Tibial artery (tissue), 4 donors: ENCODE data around the gene TBL1X.

Source experiments
- DNase-seq, 2 donors: peaks; one replicate each; pipeline ENCODE4 v3.0.0-alpha.2; 2019
- H3K27ac ChIP-seq, 2 donors: fragments of 200-600 bp; sonication (generic) in 1 of 2; 1 replicate in 1 of 2; 2 replicates in 1 of 2; pipeline ENCODE4 v1.5.1; 2018 to 2019; ENCODE audit warnings: mild to moderate bottlenecking in 1 of 2
- H3K27me3 ChIP-seq, 2 donors: fragments of 200-600 bp; sonication (generic) in 1 of 2; one replicate each; pipeline versions ENCODE4 v1.5.1 to v1.6.0; 2016 to 2019
- H3K36me3 ChIP-seq, 3 donors: fragments of 200-600 bp; sonication (generic) in 2 of 3; one replicate each; pipeline ENCODE4 v1.5.1; 2016 to 2019; ENCODE audit warnings: mild to moderate bottlenecking in 2 of 3
- H3K4me1 ChIP-seq, 4 donors: fragments of 200-600 bp; sonication (generic) in 2 of 4; 1 replicate in 3 of 4; 2 replicates in 1 of 4; pipeline ENCODE4 v1.5.1; 2016 to 2019
- H3K4me3 ChIP-seq, 2 donors: fragments of 200-600 bp; sonication (generic) in 1 of 2; 1 replicate in 1 of 2; 2 replicates in 1 of 2; pipeline ENCODE4 v1.5.1; 2018 to 2019; ENCODE audit warnings: mild to moderate bottlenecking in 2 of 2
- H3K9me3 ChIP-seq, 3 donors: fragments of 200-600 bp; sonication (generic) in 1 of 3; one replicate each; pipeline ENCODE4 v1.5.1; 2016 to 2019
- intact Hi-C: fragments of 100-400 bp; cut with DNase I; formaldehyde crosslinking; loops from one replicate; pipeline ENCODE4 v1.15.0; 2023; ENCODE audit warnings: low total_unique reads
- TF ChIP-seq, protein P1 (sequence below), 2 experiments: fragments of 200-600 bp in 1 of 2; fragments of 450-650 bp in 1 of 2; IDR thresholded peaks; one replicate each; pipeline ENCODE4 v1.5.1; 2017 to 2019; ENCODE audit warnings: antibody characterized with exemption in 2 of 2, mild to moderate bottlenecking in 1 of 2, moderate library complexity in 1 of 2

Gene TBL1X

GRCh38 chrX:9438933-9439494, 25.8 kb upstream of the TBL1X start:
- Histone ChIP-seq H3K36me3 (no peaks in the 10 kb centered on the region), H3K4me3 (no peak overlapping the region), H3K9me3 (no peaks in the 10 kb centered on the region), H3K27ac (peak overlapping the region; percentile 67 to 70), H3K4me1 (peaks cover 0 to 38% (median 2%) of the 10 kb centered on the region in 4 donors), H3K27me3 (no peaks in the 10 kb centered on the region)
- intact Hi-C loops: no loop called here
- TF ChIP-seq, protein P1, sequence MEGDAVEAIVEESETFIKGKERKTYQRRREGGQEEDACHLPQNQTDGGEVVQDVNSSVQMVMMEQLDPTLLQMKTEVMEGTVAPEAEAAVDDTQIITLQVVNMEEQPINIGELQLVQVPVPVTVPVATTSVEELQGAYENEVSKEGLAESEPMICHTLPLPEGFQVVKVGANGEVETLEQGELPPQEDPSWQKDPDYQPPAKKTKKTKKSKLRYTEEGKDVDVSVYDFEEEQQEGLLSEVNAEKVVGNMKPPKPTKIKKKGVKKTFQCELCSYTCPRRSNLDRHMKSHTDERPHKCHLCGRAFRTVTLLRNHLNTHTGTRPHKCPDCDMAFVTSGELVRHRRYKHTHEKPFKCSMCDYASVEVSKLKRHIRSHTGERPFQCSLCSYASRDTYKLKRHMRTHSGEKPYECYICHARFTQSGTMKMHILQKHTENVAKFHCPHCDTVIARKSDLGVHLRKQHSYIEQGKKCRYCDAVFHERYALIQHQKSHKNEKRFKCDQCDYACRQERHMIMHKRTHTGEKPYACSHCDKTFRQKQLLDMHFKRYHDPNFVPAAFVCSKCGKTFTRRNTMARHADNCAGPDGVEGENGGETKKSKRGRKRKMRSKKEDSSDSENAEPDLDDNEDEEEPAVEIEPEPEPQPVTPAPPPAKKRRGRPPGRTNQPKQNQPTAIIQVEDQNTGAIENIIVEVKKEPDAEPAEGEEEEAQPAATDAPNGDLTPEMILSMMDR (IDR thresholded peaks at IDR 0.05): no peak
- no peak for DNase-seq

GRCh38 chrX:9440116-9440844, 24.6 kb upstream of the TBL1X start:
- intact Hi-C loops: no loop called here
- peak overlapping the region; percentile 67 to 70 for H3K27ac ChIP-seq
- H3K4me3 ChIP-seq: no peak overlapping the region
- no peaks in the 10 kb centered on the region for H3K9me3 ChIP-seq
- TF ChIP-seq, protein P1 (IDR thresholded peaks at IDR 0.05): no peak
- DNase-seq: no peak
- H3K36me3 ChIP-seq: no peaks in the 10 kb centered on the region
- H3K27me3 ChIP-seq: no peaks in the 10 kb centered on the region
- peaks cover 0 to 38% (median 2%) of the 10 kb centered on the region in 4 donors for H3K4me1 ChIP-seq

DNA sequence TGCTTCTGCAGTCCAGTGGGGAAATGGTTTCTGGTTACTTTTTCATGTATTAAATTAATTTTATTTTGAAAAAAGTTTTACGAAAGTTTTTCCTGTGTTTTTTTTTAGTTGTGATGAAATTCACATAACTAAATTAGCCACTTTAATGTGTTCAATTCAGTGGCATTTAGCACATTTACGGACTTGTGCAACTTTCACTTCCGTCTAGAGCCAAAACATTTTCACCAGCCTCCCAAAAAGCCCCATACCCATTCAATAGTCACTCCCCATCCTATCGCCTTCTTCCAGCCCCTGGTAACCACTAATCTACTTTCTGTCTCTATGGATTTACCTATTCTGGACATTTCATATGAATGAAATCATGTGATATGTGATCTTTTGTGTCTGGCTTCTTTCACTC, 22.8 kb upstream of the TBL1X start:
- Histone ChIP-seq H3K27ac (no peak overlapping the region), H3K4me3 (no peak overlapping the region), H3K9me3 (no peaks in the 10 kb centered on the region), H3K27me3 (no peaks in the 10 kb centered on the region), H3K36me3 (no peaks in the 10 kb centered on the region), H3K4me1 (peaks cover 0 to 41% (median 2%) of the 10 kb centered on the region in 4 donors)
- TF ChIP-seq, protein P1 (IDR thresholded peaks at IDR 0.05): no peak
- intact Hi-C loops: no loop called here
- DNase-seq: no peak

DNA sequence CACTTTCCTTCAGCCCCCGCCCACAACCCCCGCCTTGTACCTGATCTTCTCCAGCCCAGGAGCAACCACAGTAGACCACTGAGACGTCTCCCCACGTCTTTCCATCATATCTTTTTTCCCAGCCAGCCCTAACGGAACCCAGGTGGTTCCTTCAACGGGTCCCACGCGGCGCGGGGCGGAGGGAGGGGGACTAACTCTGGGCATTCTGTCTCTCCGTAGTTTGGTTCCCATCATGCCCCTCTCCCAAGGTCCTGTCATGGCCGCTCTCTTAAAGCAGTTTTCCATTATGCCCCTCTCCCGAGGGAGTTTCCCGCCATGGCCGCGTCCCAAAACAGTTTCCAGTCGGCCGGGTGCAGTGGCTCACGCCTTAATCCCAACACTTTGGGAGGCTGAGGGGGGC, 21.5 kb upstream of the TBL1X start:
- TF ChIP-seq, protein P1 (IDR thresholded peaks at IDR 0.05): no peak

DNA sequence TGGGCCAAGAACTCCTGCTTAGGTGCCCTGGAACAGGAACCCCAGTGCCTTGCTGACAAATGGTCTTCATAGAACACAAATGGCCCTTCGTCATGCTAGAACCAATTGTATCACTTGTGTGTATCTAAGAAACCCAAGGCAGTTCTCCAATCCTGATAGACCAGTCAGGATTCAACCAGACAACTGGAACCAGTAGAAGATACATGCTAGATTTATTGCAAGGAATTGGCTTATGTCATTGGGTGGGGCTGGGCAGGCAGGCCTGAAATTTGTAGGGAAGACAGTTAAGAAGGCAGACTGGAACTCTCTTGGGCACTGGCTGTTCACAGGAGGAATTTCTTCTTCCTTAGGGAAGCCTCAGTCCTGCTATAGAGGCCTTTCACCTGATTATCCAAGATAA, 17.0 kb upstream of the TBL1X start:
- H3K9me3 ChIP-seq: no peaks in the 10 kb centered on the region
- no peaks in the 10 kb centered on the region for H3K36me3 ChIP-seq
- intact Hi-C loops: no loop called here
- DNase-seq: no peak
- no peak overlapping the region for H3K4me3 ChIP-seq
- H3K27ac ChIP-seq: no peak overlapping the region
- H3K27me3 ChIP-seq: no peaks in the 10 kb centered on the region
- peaks cover 0 to 10% (median 0%) of the 10 kb centered on the region in 4 donors for H3K4me1 ChIP-seq
- TF ChIP-seq, protein P1 (IDR thresholded peaks at IDR 0.05): no peak

More for the DNA sequence above, 21.5 kb upstream of the TBL1X start:
- Histone ChIP-seq H3K27me3 (no peaks in the 10 kb centered on the region), H3K4me3 (no peak overlapping the region), H3K4me1 (peaks cover 0 to 42% (median 2%) of the 10 kb centered on the region in 4 donors), H3K9me3 (no peaks in the 10 kb centered on the region), H3K36me3 (no peaks in the 10 kb centered on the region), H3K27ac (no peak overlapping the region)
- intact Hi-C loops: no loop called here
- DNase-seq: no peak
